Naive thymus-derived CD8-positive, alpha-beta T cell (primary cell): Measurements from ENCODE around the gene GCK. TPM values are rescaled to one million over a fixed set of nuclear protein-coding genes. Genes with fewer than 3 reads are reported as not detected.
A peak's percentile ranks its signal among the peaks of the same experiment; 100 is the strongest.

ENCODE experiments used
- ATAC-seq, 2 donors: fragments of 150-1000 bp; cut with Tn5 transposase in 1 of 2; sonication (Bioruptor Pico), chemical (Tn5 transposase) in 1 of 2; 1 replicate in 1 of 2; 2 replicates in 1 of 2; pipeline ENCODE4 v1.10.0; 2021; ENCODE audit warnings: mild to moderate bottlenecking in 2 of 2, moderate library complexity in 2 of 2
- POLR2A ChIA-PET: fragments of 350-600 bp; sonication (Branson Sonifier 250); formaldehyde crosslinking; loops from one replicate; lab custom pipeline; 2021; ENCODE audit warnings: antibody characterized with exemption; lab: Charles Lee
- DNase-seq, 10 donors: peaks; one replicate each; pipeline versions ENCODE4 v3.0.0 to v3.0.0-alpha.2; 2020 to 2022
- H3K27ac Mint-ChIP-seq, 10 donors: one replicate each; pipeline ENCODE4 v1.8.0; 2020 to 2022; ENCODE audit warnings: mild to moderate bottlenecking in 10 of 10, mixed read lengths in 10 of 10, moderate library complexity in 4 of 10, inconsistent platforms in 1 of 10
- H3K27me3 Mint-ChIP-seq, 5 donors: one replicate each; pipeline ENCODE4 v1.8.0; 2021 to 2022; ENCODE audit warnings: mixed read lengths in 5 of 5
- H3K36me3 Mint-ChIP-seq, 3 donors: one replicate each; pipeline ENCODE4 v1.8.0; 2020 to 2022; ENCODE audit warnings: mixed read lengths in 3 of 3, mild to moderate bottlenecking in 2 of 3, inconsistent platforms in 1 of 3
- H3K4me1 Mint-ChIP-seq, 4 donors: one replicate each; pipeline ENCODE4 v1.8.0; 2021 to 2022; ENCODE audit warnings: mixed read lengths in 4 of 4
- H3K4me3 Mint-ChIP-seq, 10 donors: one replicate each; pipeline ENCODE4 v1.8.0; 2020 to 2022; ENCODE audit warnings: mild to moderate bottlenecking in 10 of 10, mixed read lengths in 10 of 10, moderate library complexity in 6 of 10, inconsistent platforms in 1 of 10
- H3K9me3 Mint-ChIP-seq, 9 donors: one replicate each; pipeline ENCODE4 v1.8.0; 2020 to 2022; ENCODE audit warnings: mixed read lengths in 9 of 9, mild to moderate bottlenecking in 3 of 9, inconsistent platforms in 1 of 9, moderate library complexity in 1 of 9
- polyA plus RNA-seq, 3 donors: library from polyadenylated mRNA; unstranded; fragments of 300-500 nt; fragmentation: Illumina TruSeq; gene quantifications; one replicate each; pipeline ENCODE4 v1.2.3, GENCODE V29; 2021
- total RNA-seq, 8 experiments: library from RNA in 2 of 8; stranded (reverse) in 2 of 8; gene quantifications; one replicate each; pipeline ENCODE4 v1.2.3 and lab custom pipeline; 2021 to 2026

Gene GCK
- total and polyA plus RNA-seq, 5 experiments from 2014 or later = 0.58 to 4.8 (median 1.2) TPM

DNA sequence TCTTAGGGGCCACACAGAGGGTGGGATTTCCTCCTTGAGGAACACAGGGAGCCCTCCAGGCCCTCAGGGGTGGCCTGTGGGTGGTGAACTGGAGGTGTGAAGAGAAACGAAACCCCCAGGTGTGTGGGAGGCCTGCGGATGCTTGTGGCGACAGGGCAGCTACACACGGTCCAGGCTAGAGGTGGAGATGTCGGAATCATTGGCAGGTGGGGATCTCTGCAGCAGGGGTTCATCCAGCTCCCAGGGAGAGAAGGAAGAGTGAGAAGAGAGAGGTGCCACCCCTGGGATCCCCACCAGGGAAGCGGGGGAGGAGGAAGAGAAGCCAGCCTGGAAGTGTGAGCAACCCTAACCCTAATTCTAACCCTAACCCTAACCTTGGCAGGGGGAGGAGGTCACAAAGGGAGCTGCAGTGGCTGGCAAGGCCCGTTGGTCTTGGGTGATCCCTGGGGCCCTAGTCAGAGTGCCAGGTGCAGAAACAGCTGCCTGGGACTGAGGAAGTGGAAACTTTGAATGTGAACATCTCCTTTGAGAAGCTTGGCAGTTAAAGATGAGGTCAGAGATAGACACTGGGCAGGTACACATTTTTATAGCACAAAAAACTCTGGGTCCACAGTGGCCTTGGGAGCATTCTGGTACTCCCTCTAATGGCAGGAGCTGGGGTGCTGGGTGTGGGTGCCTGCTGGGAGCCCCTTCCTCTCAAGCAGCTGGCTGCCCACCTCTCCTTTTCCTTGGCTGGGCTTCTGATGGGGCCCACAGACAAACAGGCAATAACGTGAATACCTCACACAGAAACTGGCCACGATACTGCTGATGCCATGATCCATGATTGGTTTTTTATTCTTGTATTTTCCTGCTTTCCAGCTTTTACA lies 91.9 kb downstream of the GCK start:
- no peaks in the 10 kb centered on the region for H3K27me3 Mint-ChIP-seq
- no peaks in the 10 kb centered on the region for H3K36me3 Mint-ChIP-seq
- peak in 1 of 2 donors; percentile 49 for ATAC-seq

DNA sequence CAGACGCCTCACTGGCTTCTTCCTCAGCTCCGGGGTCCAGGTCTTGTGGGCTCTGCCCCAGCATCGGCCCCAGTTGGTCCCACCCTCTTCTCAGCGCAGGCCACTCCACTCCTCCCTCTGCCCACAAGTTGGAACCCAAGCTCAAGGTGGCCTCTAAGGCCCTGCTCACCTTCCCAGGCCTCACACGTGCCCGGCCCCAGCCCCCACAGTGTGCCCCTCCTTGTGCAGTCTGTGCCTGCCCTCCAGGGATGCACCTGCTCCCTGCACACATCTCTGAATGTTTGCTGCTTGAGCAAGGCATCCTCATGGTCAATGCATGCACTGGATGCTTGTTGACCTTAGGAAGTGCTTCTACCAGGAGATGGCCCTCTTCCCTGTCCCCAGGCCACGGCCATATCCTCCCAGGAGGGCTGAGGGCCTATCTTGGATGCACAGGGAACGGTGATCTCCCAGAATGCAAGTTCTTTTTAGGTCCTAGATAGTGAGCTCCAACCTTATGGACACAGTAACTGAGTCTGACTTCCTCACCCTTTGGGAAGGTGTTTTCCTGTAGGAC lies 92.8 kb downstream of the GCK start:
- Mint-ChIP-seq H3K4me3 (no peak overlapping the region), H3K36me3 (no peaks in the 10 kb centered on the region), H3K4me1 (peaks cover 0 to 34% (median 7%) of the 10 kb centered on the region in 4 donors), H3K27me3 (no peaks in the 10 kb centered on the region), H3K9me3 (no peaks in the 10 kb centered on the region), H3K27ac (peak overlapping the region in 3 of 10 donors; percentile 18 to 52 (median 39))
- POLR2A ChIA-PET = no interaction called here
- DNase-seq (no peak), ATAC-seq (no peak)

More for the DNA sequence above, 91.9 kb downstream of the GCK start:
- POLR2A ChIA-PET = no interaction called here
- DNase-seq = no peak
- H3K9me3 Mint-ChIP-seq = no peaks in the 10 kb centered on the region
- H3K4me3 Mint-ChIP-seq = no peak overlapping the region
- peaks cover 0 to 39% (median 7%) of the 10 kb centered on the region in 4 donors for H3K4me1 Mint-ChIP-seq
- peak overlapping the region in 3 of 10 donors; percentile 39 to 67 (median 49) for H3K27ac Mint-ChIP-seq

DNA sequence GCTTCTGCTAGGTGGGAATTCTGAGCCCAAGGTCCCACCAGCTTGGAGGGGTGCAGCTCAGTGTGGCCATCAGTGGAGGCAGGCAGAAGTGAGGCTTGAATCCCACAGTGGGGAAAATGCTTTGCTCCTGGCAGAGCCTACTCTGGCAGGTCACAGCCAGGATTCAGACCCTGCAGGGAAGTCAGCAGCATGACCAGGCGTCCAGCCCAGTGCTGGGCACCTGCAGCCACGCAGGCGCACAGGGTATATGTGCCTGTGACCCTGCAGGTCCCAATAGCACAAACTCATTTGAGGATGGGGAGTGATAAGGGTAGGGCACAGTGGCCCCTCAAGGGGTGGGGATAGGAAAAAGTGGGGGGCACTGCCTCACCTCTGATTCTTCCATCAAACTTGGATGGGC lies 93.5 kb downstream of the GCK start:
- Mint-ChIP-seq H3K4me1 (peaks cover 0 to 34% (median 7%) of the 10 kb centered on the region in 4 donors), H3K4me3 (no peak overlapping the region), H3K36me3 (no peaks in the 10 kb centered on the region), H3K27me3 (peaks cover 0 to 2% (median 0%) of the 10 kb centered on the region in 5 donors), H3K27ac (no peak overlapping the region), H3K9me3 (no peaks in the 10 kb centered on the region)
- no peak for DNase-seq
- ATAC-seq = no peak
- POLR2A ChIA-PET = no interaction called here

DNA sequence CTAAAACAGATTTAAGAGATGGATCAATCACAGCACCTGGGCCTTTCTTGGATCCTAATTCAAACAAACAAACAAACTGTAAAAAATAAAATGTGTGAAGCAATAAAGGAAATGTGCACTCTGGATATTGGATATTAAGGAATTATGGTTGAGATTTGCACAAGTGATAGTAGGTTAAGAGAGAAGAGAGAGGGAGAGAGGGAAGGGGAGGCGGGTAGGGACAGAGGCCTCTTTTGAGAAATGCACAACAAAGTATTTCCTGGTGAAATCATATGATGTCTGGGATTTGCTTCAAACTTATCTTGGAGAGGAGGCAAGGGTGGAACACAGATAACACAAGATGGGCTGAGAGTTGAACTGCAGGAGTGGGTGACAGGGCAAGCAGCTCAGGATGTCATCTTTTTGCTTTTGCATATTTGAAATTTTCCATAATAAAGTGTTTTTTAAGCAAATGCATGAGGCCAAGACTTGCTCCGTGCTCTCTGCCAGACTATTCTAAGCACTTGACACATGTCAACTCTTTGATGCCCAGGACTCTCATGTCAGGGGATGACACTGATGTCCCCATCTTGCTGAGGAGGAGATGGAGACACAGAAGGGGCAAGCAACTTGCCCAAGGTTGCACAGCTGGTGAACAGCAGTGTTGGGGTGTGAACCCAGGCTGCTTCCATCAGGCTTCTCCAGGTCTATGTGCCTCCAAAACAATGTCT lies 94.2 kb downstream of the GCK start:
- Mint-ChIP-seq H3K4me1 (peaks cover 0 to 28% (median 7%) of the 10 kb centered on the region in 4 donors), H3K36me3 (no peaks in the 10 kb centered on the region)
- POLR2A ChIA-PET = no interaction called here

DNA sequence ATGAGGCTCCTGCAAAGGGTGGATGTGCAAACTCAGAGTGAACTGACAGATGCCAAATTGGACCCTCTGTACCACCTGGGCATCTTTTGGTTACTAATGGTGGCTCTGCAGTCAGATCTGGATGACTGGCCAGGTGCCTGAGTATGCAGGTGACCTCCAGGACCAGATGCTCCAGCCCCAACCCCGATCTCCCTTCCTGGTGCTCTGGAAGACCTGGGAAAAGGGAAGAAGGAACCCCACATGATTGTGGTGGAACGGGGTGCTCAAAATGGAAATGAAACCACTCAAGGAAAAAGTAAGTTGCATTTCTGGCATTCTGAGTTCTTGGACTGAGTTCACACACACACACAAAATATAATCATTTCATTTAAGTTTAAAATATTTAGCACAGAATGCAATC lies 94.9 kb downstream of the GCK start:
- Mint-ChIP-seq H3K27me3 (peaks cover 0 to 2% (median 0%) of the 10 kb centered on the region in 5 donors), H3K4me3 (no peak overlapping the region), H3K27ac (no peak overlapping the region), H3K9me3 (no peaks in the 10 kb centered on the region), H3K4me1 (peaks cover 0 to 24% (median 7%) of the 10 kb centered on the region in 4 donors), H3K36me3 (no peaks in the 10 kb centered on the region)
- ATAC-seq = no peak
- DNase-seq = no peak
- POLR2A ChIA-PET = no interaction called here

More for the DNA sequence above, 94.2 kb downstream of the GCK start:
- ATAC-seq = no peak
- Mint-ChIP-seq H3K4me3 (no peak overlapping the region), H3K27ac (no peak overlapping the region), H3K27me3 (peaks cover 0 to 2% (median 0%) of the 10 kb centered on the region in 5 donors), H3K9me3 (no peaks in the 10 kb centered on the region)
- no peak for DNase-seq

Other genes with a start within 250 kb of the GCK start
- not detected for gene SPDYE1, start 191.5 kb downstream of the GCK start, total RNA-seq
- gene SPDYE1, start 191.5 kb downstream of the GCK start, polyA plus RNA-seq = under 1 TPM in 2 of 3 donors, not detected in 1; 0.12 to 0.14 TPM
- gene DBNL, start 144.7 kb downstream of the GCK start, total RNA-seq = 100 to 1,000 TPM; 184 to 192 TPM
- gene DBNL, start 144.7 kb downstream of the GCK start, polyA plus RNA-seq = 100 to 1,000 TPM; 180 to 222 (median 218) TPM
- 1 to 10 TPM; 3.3 to 3.9 TPM for gene PGAM2, start 123.9 kb downstream of the GCK start, total RNA-seq
- gene PGAM2, start 123.9 kb downstream of the GCK start, polyA plus RNA-seq = not detected
- gene POLM, start 106.9 kb downstream of the GCK start, total RNA-seq = 100 to 1,000 TPM in 1 of 2 experiments, 10 to 100 TPM in 1; 96.4 to 106 TPM
- 10 to 100 TPM; 11.1 to 24.8 (median 15.0) TPM for gene POLM, start 106.9 kb downstream of the GCK start, polyA plus RNA-seq
- 10 to 100 TPM; 37.1 to 38.5 TPM for gene AEBP1, start 85.1 kb downstream of the GCK start, total RNA-seq
- 10 to 100 TPM in 1 of 3 donors, 1 to 10 TPM in 2; 2.4 to 10.4 (median 4.2) TPM for gene AEBP1, start 85.1 kb downstream of the GCK start, polyA plus RNA-seq
- 10 to 100 TPM; 70.5 to 72.4 TPM for gene POLD2, start 65.9 kb downstream of the GCK start, total RNA-seq
- gene POLD2, start 65.9 kb downstream of the GCK start, polyA plus RNA-seq = 100 to 1,000 TPM in 1 of 3 donors, 10 to 100 TPM in 2; 64.3 to 102 (median 89.4) TPM
- gene MYL7, start 48.1 kb downstream of the GCK start, total RNA-seq = not detected
- gene MYL7, start 48.1 kb downstream of the GCK start, polyA plus RNA-seq = not detected
- 10 to 100 TPM; 64.8 to 66.7 TPM for gene YKT6, start 11.5 kb upstream of the GCK start, total RNA-seq
- 10 to 100 TPM; 31.6 to 37.0 (median 34.2) TPM for gene YKT6, start 11.5 kb upstream of the GCK start, polyA plus RNA-seq
- not detected for gene CAMK2B, start 136.2 kb upstream of the GCK start, total RNA-seq
- not detected for gene CAMK2B, start 136.2 kb upstream of the GCK start, polyA plus RNA-seq